H1 (cell line): ENCODE measurements around the gene ZBTB49. TPM values are rescaled to one million over a fixed set of nuclear protein-coding genes. Genes with fewer than 3 reads are reported as not detected.

Experiments used
- ATF3 ChIP-seq: IDR thresholded peaks from 2 replicates; pipeline ENCODE4 v1.6.1; 2011; ENCODE audit warnings: low read depth, mild to moderate bottlenecking, low read length; ENCODE audit not compliant: insufficient read depth
- CHD7 ChIP-seq: fragments of 300-600 bp; sonication (generic); IDR thresholded peaks from 2 replicates; pipeline ENCODE4 v1.7.1; 2012; ENCODE audit warnings: low read length, moderate library complexity, mild to moderate bottlenecking, inconsistent platforms; ENCODE audit not compliant: insufficient replicate concordance
- FOSL1 ChIP-seq: IDR thresholded peaks from 2 replicates; pipeline ENCODE4 v1.6.1; 2011; ENCODE audit warnings: mild to moderate bottlenecking, low read depth, low read length, moderate library complexity; ENCODE audit not compliant: insufficient read depth
- MAX ChIP-seq: IDR thresholded peaks from 2 replicates; pipeline ENCODE4 v1.6.1; 2012; ENCODE audit warnings: inconsistent platforms
- POLR2A ChIP-seq, 2 experiments: IDR thresholded peaks; 1 replicate in 1 of 2; 2 replicates in 1 of 2; pipeline ENCODE4 v1.6.1; 2011; ENCODE audit warnings: low read depth in 2 of 2, low read length in 2 of 2, mild to moderate bottlenecking in 2 of 2; ENCODE audit errors: control extremely low read depth in 1 of 2
- polyA plus RNA-seq, 7 experiments: library from polyadenylated mRNA; depleted of rRNA in 3 of 7; stranded (reverse) in 5 of 7; unstranded in 2 of 7; fragments of >200 nt in 5 of 7; fragments of 200-250 nt in 2 of 7; gene quantifications; 1 replicate in 5 of 7; 2 replicates in 1 of 7; 4 replicates in 1 of 7; pipeline versions ENCODE4 v1.2.1 to v1.2.3, GENCODE V29; 2011 to 2013; ENCODE audit warnings: missing spikeins in 2 of 7, mixed read lengths in 2 of 7
- total RNA-seq: library from RNA; stranded (reverse); fragmentation: NEBNext Ultra II Directional; extraction: Animal tissue kit (Norgen Biotek cat#: 25700); gene quantifications from 2 replicates; pipeline ENCODE4 v1.2.1, GENCODE V29; 2021

Gene ZBTB49
- total and polyA plus RNA-seq, 2 of the 8 experiments (the other 6 are each of a cell fraction or from before 2014, with no cell fraction given) = 4.2 to 6.8 TPM

- no peak for TF ChIP-seq CHD7
- TF ChIP-seq MAX = no peak
- no peak for TF ChIP-seq ATF3
- no peak for TF ChIP-seq FOSL1
- TF ChIP-seq POLR2A (IDR thresholded peaks at IDR 0.05; ENCODE audit: control extremely low read depth in 1 of 2, low read depth in 2 of 2, low read length in 2 of 2) = no peak
These were observed 48.4 kb downstream of the ZBTB49 start (continued) for GRCh38 chr4:4338210-4339001.
